ENCODE measurements around the gene NTN5. TPM values are rescaled to one million over a fixed set of nuclear protein-coding genes. Genes with fewer than 3 reads are reported as not detected.

The NTN5 gene
- total and polyA plus RNA-seq, 9 of the 15 experiments (the other 6 are each of a cell fraction or from before 2014, with no cell fraction given): not detected

- no peak for TF ChIP-seq FOXP1 (CRISPR knock-in tag; IDR thresholded peaks at IDR 0.05)
- no peak for TF ChIP-seq ZBTB17 (CRISPR knock-in tag; IDR thresholded peaks at IDR 0.05)
- no peak for TF ChIP-seq CHCHD3 (CRISPR knock-in tag; IDR thresholded peaks at IDR 0.05)
- no peak for TF ChIP-seq ZNF124 (CRISPR knock-in tag; IDR thresholded peaks at IDR 0.05)
- TF ChIP-seq TAF9B (IDR thresholded peaks at IDR 0.05; ENCODE audit: partially characterized antibody): no peak
- no peak for TF ChIP-seq KAT7 (CRISPR knock-in tag; IDR thresholded peaks at IDR 0.05; ENCODE audit: borderline replicate concordance)
- TF ChIP-seq LEF1 (IDR thresholded peaks at IDR 0.05): 0 out of 2 replicates have a peak, but pooled peaks have one; percentile 14
- peak; percentile 77 for TF ChIP-seq SMARCA5 (IDR thresholded peaks at IDR 0.05)
- no peak for TF ChIP-seq DMBX1 (CRISPR knock-in tag; IDR thresholded peaks at IDR 0.05; ENCODE audit: borderline replicate concordance)
- TF ChIP-seq RBM14 (IDR thresholded peaks at IDR 0.05; ENCODE audit: borderline replicate concordance, insufficient read depth, low read depth, low read length): no peak
- TF ChIP-seq SIX5 (IDR thresholded peaks at IDR 0.05; ENCODE audit: borderline replicate concordance in 1 of 2, insufficient read depth in 1 of 2, low read depth in 1 of 2, low read length in 2 of 2): no peak
- peak; percentile 48; the same call in 1 of the 2 replicates for TF ChIP-seq POLR2A (conservative IDR thresholded peaks at IDR 0.05)
- TF ChIP-seq C11orf30 (IDR thresholded peaks at IDR 0.05; ENCODE audit: low read depth): no peak
- TF ChIP-seq BRD4 (IDR thresholded peaks at IDR 0.05): no peak
- TF ChIP-seq CHD4 (IDR thresholded peaks at IDR 0.05; ENCODE audit: insufficient read depth, insufficient replicate concordance, low read depth, low read length, poor library complexity, severe bottlenecking): peak; percentile 28
- no peak for TF ChIP-seq CLOCK (CRISPR knock-in tag; IDR thresholded peaks at IDR 0.05; ENCODE audit: borderline replicate concordance)
- TF ChIP-seq CSDE1 (IDR thresholded peaks at IDR 0.05): no peak
- no peak for TF ChIP-seq FOXA3 (CRISPR knock-in tag; conservative IDR thresholded peaks at IDR 0.05 in 1 of 2, IDR thresholded peaks at IDR 0.05 in 1 of 2)
- 0 out of 2 replicates have a peak, but pooled peaks have one; percentile 60 for TF ChIP-seq ARID2 (IDR thresholded peaks at IDR 0.05)
- no peak for TF ChIP-seq RBM25 (IDR thresholded peaks at IDR 0.05; ENCODE audit: low read depth, low read length, severe bottlenecking)
- TF ChIP-seq ZNF41 (CRISPR knock-in tag; conservative IDR thresholded peaks at IDR 0.05): no peak
- TF ChIP-seq, protein P1, sequence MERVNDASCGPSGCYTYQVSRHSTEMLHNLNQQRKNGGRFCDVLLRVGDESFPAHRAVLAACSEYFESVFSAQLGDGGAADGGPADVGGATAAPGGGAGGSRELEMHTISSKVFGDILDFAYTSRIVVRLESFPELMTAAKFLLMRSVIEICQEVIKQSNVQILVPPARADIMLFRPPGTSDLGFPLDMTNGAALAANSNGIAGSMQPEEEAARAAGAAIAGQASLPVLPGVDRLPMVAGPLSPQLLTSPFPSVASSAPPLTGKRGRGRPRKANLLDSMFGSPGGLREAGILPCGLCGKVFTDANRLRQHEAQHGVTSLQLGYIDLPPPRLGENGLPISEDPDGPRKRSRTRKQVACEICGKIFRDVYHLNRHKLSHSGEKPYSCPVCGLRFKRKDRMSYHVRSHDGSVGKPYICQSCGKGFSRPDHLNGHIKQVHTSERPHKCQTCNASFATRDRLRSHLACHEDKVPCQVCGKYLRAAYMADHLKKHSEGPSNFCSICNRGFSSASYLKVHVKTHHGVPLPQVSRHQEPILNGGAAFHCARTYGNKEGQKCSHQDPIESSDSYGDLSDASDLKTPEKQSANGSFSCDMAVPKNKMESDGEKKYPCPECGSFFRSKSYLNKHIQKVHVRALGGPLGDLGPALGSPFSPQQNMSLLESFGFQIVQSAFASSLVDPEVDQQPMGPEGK (CRISPR knock-in tag; IDR thresholded peaks at IDR 0.05; ENCODE audit: borderline replicate concordance): no peak
- TF ChIP-seq ETV5 (CRISPR knock-in tag; IDR thresholded peaks at IDR 0.05; ENCODE audit: low read depth): no peak
- peak; percentile 74; the same call in 1 of the 2 replicates for TF ChIP-seq MIER1 (IDR thresholded peaks at IDR 0.05; ENCODE audit: low read depth)
- no peak for TF ChIP-seq ZSCAN32 (CRISPR knock-in tag; IDR thresholded peaks at IDR 0.05)
- peak; percentile 54; the same call in 1 of the 2 replicates for TF ChIP-seq L3MBTL2 (IDR thresholded peaks at IDR 0.05)
Measured at GRCh38 chr19:48646001-48646721, 26.7 kb downstream of the NTN5 start, which contains the start of gene CA11 (continued).
